GM21423 (cell line): ENCODE results near the gene TRAF4.
"Not testable (repeated sequence)": the region's sequence is repeated elsewhere in the genome, so short reads cannot be mapped to it uniquely, and the experiment has no call there.

Experiments
- ATAC-seq: cut with Tn5 transposase; IDR thresholded peaks from one replicate; pipeline ENCODE4 v1.9.1; 2021; ENCODE audit warnings: mild to moderate bottlenecking, moderate library complexity; ENCODE audit not compliant: unreplicated experiment

The TRAF4 gene

DNA sequence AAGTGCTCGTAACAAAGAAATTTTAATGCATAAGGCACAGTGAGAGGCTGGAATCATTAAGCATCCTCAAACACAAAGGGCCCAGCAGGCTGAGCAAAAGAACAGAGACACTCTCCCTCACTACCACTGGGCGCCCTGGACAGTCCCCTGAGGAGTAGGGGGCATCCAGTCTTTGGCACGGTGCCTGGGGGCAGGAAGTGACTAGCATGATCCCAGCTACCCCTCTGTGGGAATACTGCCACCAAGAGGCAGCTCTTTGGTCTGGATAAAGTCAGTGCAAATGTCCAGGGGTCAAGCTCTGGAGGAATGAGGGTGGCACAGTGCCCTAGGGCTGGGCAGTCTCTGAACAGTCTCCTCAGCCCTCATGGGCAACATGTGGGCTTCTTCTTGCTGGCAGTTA lies 29.5 kb upstream of the TRAF4 start:
- no peak for ATAC-seq

DNA sequence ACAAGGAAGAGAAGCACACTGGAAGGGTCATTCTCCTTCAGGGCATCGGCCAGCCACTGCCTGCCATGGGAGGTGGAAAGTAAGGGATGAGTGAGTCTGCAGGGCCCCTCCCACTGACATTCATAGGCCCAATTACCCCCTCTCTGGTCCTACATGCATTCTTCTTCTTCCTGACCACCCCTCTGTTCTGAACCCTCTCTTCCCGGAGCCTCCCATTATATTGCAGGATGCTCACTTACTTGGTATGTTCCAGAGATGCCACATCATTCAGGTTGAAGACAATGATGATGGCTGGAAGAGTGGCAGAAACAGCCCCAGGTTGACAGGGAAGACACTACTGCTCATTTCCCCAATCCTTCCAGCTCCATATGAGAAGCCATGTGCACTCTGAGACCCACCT lies 28.6 kb upstream of the TRAF4 start:
- no peak for ATAC-seq

DNA sequence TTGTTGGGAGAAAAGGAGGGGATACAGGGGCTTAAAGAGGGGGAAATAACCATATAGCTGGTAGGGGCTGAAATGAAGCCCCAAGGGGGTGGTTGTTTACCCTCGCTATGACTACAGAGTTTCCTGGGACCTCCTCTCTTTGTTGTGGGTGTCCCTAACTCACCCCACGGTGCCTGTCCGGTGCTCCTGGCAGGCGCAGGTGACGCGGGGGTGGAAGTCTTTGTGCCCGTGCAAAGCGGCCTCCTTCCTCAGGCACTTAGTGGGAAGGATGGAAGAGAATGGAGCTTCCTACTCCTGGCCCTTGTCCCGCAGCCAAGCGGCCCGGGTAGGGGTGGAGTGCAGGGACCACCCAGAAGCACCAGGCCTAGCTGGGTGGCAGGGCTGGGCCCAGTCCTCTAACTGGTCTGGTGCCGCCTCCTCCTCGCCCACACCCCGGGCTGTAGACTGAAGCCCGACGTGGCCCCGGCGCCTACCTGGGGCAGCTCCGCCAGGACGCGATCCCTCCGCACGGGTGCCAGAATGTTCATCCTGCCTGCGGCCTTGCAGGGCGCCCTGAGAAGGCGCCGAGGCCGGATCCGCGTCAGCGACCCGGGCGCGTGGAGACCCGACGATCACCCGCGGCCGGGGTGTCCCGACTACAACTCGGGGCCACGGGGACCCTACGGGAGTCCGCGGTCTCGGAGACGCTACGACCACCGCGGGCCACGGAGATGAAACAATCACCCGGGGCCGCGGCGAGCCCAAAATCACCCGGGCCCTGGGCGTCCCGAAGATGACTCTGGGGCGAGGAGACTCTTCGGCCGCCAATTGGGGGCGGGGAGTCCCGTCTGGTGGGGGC lies 26.9 kb upstream of the TRAF4 start:
- ATAC-seq, result no peak

DNA sequence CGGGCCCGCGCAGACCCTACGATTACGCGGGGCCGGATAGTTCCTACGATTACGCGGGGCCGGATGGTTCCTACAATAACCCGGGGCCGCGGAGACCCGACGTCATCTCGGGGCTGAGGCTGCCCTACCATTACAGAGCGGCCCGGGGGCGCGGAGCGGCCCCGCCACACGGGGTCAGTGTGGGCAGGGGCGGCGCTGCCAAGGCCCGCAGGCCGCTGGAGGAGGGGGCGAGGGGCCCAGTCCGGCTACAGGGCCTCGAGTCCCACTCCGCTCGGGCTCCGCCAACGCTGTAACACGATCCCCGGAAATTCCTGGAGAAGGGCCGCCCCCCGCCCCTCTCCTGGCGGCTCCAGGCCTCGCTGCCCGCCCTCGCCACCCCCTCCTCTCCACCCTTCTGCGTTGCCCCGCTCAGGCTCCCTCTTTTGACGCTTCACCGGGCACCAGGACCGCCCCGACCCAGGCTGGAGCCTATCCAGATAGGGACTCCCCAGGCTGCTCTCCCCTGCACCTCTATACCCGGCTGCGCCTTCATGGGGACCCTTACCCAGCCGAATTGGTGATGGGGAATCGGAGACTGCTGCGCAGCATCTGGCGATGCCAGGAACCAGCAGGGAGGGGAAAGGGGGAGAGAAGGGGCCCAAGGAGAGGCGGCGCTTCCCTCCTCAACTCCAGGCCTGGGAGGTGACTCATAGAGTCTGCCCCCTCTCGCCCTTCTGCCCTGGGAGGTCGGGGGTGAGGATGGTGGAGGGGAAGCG lies 26.1 kb upstream of the TRAF4 start, which contains the start of gene RAB34:
RAB34 (minus strand) TSS at position 291 of the 755 bp plus-strand sequence. CDS start 602 bp downstream, outside the sequence.
- ATAC-seq, result no peak

DNA sequence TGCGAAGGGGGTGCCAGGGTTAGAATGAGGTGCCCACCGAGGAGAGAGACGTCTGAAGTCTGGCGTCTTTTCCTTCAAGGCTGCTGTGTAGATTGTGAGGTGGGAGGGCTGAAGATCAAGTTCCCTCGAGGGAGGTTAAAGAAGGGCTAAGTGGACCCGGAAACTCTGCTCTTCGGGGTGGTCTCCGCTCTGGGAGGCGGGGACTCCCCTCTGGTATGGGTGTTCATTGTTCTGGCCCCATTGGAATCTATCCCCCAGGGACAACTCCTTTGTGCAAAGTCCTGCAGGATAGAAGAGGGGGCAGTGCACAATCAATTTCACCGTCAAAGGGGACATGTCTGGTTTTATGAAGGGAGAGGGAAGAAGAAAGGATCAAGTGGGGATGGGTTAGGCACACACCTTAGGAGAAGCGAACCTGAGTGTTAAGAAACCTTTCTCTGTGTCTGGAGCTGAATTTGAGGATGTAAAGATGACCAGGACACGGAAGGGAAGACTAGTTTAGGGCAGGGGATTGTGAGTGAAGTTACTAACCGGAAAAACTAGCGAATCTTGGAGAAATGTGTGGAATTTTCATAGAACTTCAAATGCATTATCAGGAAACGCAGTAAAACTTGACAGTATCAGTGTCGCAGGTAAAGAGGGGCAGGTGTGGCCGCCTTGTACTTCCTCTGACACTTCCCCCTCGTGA lies 25.3 kb upstream of the TRAF4 start:
- ATAC-seq, result no peak

DNA sequence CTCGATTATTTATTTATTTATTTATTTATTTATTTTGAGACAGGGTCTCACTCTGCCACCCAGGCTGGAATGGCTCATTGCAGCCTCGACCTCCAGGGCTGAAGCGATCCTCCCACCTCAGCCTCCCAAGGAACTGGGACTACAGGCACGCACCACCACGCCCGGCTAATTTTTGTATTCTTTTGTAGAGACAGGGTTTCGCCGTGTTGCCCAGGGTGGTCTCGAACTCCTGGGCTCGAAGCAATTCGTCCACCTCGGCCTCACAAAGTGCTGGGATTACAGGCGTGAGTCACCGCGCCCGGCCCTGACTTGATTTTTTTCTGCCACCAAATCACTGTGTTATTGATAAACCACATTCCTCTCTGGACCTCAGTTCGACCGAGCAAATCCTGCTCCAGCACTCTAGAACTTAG lies 24.8 kb upstream of the TRAF4 start:
- no peak for ATAC-seq

DNA sequence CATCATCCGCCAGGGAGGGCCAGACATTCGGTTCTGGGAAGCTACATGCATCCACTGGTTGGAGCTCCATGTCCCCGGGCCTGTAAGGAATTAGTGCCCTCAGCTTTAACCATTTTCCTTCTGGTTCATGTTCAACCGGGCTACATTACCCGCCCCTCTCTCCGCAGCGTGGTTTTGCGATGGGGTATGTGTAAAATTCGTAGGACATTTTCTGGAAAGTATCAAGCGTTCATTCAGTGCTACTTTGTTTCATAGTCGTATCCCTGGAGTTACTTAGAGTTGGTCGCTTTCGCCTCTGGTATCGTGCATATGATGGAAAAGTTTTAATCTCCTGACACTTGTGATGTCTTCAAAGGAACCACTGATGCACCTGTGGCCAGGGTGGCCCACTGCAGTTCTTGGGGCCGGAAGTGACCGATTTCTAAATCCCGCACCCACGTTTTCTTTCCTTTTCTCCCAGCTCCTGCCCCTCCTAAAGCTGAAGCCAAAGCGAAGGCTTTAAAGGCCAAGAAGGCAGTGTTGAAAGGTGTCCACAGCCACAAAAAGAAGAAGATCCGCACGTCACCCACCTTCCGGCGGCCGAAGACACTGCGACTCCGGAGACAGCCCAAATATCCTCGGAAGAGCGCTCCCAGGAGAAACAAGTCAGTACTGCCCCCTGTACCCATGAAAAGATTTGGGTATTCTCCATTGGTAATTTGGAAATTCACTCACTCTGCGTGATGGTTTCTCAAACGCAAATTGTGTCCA lies 23.4 kb upstream of the TRAF4 start:
- ATAC-seq, result no peak

DNA sequence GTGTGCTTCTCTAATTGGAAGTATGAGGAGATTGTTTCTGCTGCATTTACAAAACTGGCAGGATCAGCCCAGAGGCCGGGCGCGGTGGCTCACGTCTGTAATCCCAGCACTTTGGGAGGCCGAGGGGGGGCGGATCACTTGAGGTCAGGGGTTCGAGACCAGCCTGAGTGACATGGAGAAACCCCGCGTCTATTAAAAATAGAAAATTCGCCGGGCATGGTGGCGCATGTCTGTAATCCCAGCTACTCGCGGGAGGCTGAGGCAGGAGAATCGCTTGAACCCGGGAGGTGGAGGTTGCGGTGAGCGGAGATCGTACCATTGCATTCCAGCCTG lies 22.8 kb upstream of the TRAF4 start:
- ATAC-seq, result not testable (repeated sequence)

DNA sequence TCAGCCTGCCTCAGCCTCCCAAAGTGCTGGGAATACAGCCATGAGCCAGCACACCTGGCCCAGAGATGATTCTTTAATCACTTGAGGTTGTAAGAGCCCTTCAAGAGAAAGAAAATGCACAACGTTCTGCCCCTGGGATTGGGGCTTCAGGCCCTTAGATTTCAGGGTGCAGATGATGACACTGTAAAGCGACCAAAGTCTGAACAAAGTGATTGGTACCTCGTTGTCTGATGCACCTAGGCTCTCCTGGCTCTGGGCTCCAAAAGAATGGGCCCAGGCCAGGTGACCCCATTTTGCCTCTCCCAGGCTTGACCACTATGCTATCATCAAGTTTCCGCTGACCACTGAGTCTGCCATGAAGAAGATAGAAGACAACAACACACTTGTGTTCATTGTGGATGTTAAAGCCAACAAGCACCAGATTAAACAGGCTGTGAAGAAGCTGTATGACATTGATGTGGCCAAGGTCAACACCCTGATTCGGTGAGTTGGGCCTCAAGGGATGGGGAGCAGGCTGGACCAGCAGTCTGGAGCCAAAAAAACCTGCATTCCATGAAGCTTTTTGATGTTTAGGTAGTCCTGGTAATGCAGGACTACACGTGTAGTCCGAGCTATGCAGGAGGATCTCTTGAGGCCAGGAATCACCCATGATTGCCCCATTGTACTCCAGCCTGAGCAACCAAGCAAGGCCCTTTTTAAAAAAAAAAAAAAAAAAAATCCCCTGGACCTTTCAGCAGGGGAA lies 21.2 kb upstream of the TRAF4 start:
- no peak for ATAC-seq

DNA sequence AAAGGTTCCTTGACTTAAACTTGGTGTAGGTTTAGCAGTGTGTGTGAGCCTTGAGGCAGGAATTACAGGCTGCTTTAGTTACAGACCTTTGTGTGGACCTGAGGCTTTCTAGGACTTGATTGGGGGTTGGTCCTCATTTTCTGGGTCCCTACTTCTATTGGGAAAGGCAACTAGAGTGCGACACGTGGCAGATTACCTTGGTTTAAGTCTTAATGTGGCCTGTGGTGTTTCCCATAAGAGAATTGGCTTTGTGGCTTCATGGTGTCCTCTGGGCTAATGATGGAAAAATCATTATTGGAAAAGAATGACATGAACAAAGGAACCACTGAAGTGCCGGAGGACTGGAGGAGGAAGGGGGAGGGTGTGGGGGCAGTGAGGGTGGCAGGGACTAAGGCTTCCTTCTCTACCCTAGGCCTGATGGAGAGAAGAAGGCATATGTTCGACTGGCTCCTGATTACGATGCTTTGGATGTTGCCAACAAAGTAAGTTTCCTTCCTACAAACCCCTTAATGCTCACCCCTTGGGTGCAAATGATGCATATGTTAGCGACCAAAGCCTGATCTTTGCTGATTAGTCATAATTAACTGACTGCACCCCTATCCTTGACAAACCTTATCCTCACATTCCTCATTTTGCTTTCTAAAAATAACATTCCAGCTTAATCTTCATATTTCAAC lies 20.5 kb upstream of the TRAF4 start:
- ATAC-seq, result no peak

DNA sequence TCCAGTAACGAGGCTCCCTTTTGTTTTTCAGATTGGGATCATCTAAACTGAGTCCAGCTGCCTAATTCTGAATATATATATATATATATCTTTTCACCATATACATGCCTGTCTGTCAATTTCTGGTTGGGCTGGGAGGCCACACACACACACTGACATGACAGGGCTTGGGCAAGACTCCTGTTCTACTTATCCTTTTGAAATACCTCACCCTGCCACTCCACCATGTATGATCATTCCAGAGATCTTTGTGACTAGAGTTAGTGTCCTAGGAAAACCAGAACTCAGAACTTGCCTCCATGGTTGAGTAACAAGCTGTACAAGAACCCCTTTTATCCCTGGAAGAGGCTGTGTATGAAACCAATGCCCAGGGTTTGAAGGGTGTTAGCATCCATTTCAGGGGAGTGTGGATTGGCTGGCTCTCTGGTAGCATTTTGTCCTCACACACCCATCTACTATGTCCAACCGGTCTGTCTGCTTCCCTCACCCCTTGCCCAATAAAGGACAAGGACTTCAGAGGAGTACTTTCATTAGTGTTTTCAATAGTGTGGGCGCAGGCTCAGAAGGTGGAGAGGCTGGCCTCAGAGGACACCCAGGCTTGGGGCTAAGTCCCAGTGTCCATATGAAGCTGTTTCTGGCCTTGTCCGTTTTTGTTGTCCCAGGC lies 19.8 kb upstream of the TRAF4 start:
- ATAC-seq, result not testable (repeated sequence)

DNA sequence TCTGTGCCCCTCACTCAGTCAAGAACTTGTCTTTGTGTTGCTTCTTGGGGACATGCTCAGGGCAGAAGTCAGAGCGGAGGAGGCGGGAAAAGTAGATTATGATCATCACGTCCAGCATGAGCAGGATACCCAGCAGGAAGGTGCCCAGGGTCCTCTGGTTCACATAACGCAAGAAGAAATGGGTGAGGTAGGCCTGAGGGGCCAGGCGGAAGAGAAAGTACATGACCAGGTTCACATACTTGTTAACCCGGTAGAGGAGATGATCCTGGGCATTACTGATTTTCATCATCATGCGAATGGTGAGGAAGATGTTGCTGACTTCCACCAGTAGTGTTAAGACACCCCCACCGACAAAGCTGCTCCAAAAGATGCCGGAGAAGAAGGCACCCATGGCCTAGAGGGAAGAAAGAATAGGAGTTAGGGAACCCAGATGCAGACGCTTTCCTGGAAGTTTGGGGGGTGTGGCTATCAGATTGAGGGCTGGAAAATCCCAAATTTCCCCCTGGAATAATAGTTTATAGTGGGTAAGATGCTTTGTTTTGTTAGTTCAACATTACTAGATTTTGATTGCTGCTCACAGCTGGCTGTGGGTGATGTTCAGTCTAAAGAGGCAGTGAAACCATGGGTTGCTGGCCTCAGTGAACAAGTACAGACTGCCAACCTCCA lies 19.2 kb upstream of the TRAF4 start:
- ATAC-seq, result no peak

DNA sequence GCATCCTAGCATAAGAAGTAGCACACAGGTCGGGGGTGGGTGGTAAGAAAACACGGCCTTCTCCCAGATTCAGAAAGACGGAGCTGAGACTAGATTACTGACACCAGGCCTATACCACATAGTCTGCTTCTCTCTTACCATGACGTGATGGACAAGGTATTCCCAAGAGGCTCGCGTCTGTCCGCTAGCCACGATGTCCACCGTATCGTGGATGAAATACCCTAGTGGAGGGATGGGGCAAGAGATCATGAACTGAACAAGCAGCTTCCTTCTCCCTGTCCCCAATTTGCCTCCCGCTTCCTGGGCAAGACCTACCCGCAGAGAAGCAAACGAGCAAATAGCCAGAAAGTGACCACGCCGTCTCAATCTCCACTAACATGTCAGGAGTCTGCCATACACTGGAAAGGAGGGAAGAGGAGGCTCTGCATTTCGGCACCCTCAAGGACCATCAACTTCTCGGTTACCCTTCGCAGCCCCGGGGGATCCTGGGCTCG lies 18.6 kb upstream of the TRAF4 start:
- no peak for ATAC-seq

DNA sequence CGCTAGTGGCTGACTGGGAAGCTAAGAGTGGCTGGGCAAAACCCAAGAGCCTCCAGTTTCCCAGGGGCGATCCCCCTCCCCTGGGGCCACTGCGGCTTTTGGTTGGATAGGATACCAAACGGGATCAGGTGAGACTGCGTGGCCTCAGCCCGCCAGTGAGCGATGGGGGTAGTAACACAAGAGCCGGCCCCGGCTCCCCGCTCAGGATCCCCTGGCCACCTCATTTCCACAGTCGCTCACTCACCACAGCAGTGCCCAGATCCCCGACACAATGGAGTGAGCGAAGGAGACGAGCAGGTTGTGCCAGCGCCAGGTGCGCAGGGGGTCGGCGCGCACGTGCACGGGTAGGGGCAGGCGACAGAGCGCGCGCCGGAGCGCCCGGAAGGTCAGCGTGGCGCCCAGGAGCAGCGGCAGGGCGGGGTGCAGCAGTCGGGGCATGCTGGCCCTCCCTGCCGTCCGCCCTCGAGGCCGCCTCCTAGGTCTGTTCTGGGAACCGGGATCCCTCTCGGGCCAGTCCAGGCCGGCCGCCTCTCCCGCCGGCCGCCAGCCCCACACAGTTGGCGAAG lies 18.1 kb upstream of the TRAF4 start:
- ATAC-seq, result no peak

DNA sequence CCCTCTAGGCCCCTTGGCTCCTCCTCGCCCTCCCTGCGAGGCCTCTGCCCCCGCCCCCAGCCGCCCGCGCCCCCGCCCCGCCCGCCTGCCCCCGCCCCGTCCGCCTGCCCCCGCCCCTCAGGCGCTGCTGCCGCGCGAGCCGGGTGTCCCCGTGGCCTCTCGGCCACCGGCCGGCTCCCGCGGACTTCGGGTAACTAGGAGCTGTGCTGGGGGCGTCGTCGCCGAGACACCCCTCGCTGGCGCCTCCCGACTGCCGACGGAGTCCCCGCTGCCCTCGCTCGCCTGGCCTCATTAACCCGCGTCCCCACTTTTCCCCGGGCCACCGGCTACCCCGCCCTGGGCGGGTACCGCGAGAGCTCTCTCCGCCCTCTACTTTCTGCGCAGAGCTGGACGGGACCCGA lies 17.6 kb upstream of the TRAF4 start, which contains the start of gene TLCD1:
TLCD1 (minus strand) TSS at position 8 of the 401 bp plus-strand sequence. CDS start 136 bp downstream, outside the sequence.
- no peak for ATAC-seq

DNA sequence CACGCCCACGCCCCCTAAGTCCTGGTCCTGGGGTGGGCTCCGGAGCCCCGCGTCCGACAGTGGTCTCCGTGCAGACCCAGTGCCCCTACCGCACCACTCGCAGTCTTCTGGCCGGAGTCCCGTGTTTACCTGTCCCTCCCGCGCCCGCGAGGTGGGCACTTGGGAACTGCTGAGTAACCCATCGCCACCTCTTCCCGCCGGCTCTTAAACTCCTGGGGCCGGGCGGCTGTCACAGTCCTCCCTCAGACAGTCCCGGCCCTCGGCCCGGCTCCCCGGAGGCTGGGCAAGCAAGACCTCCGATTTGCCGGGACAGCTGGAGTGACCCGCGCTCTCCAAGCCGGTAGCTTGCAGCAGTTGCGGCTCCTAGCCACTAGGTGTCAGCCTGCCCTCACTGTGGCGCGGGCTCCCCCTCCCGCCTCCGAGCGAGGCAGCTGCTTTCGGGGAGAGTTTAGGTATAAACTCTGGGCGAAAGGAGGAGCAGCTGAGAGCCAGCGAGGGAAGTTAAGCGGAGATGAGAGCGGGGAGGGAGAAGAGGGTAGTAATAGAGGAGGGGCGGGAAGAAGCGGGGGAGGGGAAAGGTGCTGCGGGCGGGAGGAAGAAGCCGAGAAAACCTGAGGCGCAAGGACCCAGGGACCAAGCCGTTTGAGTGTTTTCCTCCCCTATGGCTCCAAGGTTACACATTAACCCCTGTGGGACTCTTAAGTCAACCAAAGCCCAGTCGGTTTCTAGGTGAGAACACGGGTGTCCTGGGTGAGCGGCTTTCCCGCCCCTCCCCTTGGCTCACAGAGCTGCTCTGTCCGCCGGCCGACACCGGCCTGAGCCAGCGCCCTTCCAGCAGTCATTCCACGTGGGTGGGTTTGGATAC lies 17.0 kb upstream of the TRAF4 start:
- ATAC-seq, result peak; percentile 34
